Measurements from ENCODE around the gene TPST2. TPM values are rescaled to one million over a fixed set of nuclear protein-coding genes. Genes with fewer than 3 reads are reported as not detected.

TPST2 gene
- total RNA-seq, 1 donor from 2014 or later = 22.5 TPM

DNA sequence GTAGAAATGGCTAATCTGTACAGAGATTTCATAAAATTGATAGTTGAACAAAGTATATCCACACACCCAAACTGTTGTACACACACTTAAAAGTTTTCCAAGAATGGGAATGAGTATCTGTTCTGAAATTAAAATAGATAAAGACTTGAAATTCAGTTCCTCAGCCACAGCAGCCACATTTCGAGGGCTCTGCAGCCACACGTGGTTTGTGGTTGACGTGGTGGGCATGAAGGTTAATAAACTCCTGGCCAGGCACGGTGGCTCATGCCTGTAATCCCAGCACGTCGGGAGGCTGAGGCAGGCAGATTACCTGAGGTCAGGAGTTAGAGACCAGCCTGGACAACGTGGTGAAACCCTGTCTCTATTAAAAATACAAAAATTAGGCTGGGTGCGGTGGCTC lies 24.0 kb downstream of the TPST2 start:
- H3K4me3 ChIP-seq (ENCODE audit: low read depth, low read length) = no peak overlapping the region
- DNase-seq (ENCODE audit: low read depth) = no peak
- TF ChIP-seq, protein P1, sequence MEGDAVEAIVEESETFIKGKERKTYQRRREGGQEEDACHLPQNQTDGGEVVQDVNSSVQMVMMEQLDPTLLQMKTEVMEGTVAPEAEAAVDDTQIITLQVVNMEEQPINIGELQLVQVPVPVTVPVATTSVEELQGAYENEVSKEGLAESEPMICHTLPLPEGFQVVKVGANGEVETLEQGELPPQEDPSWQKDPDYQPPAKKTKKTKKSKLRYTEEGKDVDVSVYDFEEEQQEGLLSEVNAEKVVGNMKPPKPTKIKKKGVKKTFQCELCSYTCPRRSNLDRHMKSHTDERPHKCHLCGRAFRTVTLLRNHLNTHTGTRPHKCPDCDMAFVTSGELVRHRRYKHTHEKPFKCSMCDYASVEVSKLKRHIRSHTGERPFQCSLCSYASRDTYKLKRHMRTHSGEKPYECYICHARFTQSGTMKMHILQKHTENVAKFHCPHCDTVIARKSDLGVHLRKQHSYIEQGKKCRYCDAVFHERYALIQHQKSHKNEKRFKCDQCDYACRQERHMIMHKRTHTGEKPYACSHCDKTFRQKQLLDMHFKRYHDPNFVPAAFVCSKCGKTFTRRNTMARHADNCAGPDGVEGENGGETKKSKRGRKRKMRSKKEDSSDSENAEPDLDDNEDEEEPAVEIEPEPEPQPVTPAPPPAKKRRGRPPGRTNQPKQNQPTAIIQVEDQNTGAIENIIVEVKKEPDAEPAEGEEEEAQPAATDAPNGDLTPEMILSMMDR (conservative IDR thresholded peaks at IDR 0.05; ENCODE audit: low read depth, low read length) = no peak

DNA sequence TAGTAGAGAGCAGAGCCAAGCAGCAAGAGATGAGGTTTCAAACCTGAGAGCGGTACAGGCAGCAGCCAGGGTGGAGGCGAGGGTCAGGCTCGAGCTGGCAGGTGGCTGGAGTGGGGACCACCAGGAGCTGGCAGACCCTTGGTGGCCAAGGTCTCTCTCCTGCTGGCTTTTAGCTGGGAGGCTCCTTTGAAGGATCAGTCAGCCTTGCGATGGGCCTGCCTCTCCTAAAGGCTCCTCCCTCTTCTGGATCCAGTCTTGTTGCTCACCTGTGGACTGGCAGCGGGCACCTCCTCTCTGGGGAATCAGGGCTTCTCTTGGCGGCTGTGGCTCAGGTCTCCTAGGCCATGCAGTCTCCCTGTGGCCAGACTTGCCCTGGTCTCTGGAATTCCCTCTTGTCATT lies 24.8 kb downstream of the TPST2 start:
- no peak for DNase-seq (ENCODE audit: low read depth)
- no peak overlapping the region for H3K4me3 ChIP-seq (ENCODE audit: low read depth, low read length)
- TF ChIP-seq, protein P1 (conservative IDR thresholded peaks at IDR 0.05; ENCODE audit: low read depth, low read length) = no peak

DNA sequence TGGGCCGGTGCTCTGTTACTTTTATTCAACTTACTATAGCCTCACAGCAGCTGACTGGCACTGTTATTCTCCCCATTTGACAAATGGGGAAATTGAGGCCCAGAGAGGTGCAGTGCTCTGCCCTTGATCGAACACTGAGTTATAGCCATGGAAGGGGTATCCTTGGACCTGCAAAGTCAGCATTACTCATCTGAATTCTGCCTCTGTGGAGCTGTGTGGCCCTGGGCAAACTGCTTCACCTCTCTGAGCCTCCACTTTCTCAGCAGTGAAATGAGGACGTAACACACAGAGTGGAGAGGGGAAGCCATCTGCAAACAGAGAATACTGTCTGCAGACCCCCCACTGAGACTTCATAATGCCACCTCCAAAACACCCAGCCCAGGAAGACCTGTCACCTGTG lies 25.3 kb downstream of the TPST2 start:
- no peak for DNase-seq (ENCODE audit: low read depth)
- TF ChIP-seq, protein P1 (conservative IDR thresholded peaks at IDR 0.05; ENCODE audit: low read depth, low read length) = no peak
- no peak overlapping the region for H3K4me3 ChIP-seq (ENCODE audit: low read depth, low read length)

DNA sequence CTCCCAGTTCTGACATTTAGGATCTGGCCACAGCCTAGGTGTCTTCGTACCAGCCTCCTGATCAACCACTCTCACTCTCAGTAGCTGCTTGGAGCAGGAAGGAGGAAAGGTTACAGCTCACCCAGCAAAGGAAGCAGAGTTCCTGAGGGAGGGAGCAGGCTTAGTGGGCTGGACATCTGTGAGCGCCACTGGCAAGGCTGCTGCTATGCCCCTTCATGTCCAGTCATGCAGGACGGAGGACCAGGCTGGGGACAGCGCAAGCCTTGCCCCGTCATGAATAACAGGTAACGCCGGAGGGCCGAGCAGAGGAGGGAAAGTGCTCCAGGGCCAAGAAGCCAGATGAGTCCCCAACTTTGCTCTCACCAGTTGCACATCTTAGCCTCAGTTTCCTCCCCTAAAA lies 25.8 kb downstream of the TPST2 start:
- H3K4me3 ChIP-seq (ENCODE audit: low read depth, low read length) = no peak overlapping the region
- no peak for DNase-seq (ENCODE audit: low read depth)
- TF ChIP-seq, protein P1 (conservative IDR thresholded peaks at IDR 0.05; ENCODE audit: low read depth, low read length) = no peak

DNA sequence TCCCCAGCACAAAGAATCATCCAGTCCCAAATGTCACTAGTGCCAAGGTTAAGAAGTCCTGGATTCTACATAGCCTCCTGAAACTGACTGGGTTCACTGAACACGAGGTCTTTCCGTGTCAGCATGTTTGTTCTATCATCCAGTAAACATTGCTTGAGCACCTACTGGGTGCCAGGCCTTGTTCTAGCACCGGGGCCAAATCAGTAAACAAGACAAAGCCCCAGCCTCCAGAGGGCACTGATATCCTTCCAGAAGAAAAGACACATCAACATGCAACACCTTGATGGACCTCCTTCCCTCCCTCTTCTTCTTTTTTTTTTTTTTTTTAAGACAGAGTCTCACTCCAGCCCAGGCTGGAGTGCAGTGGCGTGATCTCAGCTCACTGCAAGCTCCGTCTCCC lies 26.9 kb downstream of the TPST2 start:
- no peak for DNase-seq (ENCODE audit: low read depth)
- TF ChIP-seq, protein P1 (conservative IDR thresholded peaks at IDR 0.05; ENCODE audit: low read depth, low read length) = peak; percentile 34
- H3K4me3 ChIP-seq (ENCODE audit: low read depth, low read length) = no peak overlapping the region

DNA sequence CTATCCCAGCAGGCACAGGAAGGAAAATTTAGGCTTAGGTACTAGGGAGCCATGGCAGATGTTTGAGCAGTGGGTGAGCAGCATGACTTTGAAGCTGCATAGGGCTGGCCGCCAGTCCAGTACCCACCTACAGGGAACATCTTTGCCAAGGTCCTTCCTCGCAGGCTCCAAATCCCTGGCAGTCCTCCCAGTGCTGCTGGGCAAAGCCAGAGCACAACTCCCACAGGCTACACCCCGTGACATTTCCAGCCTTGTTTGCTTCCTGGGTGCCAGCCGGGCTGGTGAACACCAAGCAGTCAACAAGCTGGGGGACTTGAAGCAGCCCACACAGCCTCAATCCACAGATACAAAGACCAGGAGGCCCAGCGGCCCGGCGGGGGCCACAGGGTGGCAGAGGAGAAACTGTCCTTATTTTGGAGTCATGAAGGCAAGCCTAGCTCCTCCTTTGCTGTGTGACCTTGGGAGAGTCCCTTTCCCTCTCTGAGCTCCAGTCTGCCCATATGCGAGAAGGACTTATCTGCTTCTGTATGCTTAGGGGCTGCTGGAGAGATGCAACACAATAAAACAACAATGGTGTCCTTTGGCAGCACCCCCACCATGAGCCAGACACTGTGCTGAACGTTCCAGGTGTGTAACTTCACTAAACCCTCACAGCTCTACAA lies 28.0 kb downstream of the TPST2 start:
- no peak for DNase-seq (ENCODE audit: low read depth)
- H3K4me3 ChIP-seq (ENCODE audit: low read depth, low read length) = no peak overlapping the region
- TF ChIP-seq, protein P1 (conservative IDR thresholded peaks at IDR 0.05; ENCODE audit: low read depth, low read length) = no peak

DNA sequence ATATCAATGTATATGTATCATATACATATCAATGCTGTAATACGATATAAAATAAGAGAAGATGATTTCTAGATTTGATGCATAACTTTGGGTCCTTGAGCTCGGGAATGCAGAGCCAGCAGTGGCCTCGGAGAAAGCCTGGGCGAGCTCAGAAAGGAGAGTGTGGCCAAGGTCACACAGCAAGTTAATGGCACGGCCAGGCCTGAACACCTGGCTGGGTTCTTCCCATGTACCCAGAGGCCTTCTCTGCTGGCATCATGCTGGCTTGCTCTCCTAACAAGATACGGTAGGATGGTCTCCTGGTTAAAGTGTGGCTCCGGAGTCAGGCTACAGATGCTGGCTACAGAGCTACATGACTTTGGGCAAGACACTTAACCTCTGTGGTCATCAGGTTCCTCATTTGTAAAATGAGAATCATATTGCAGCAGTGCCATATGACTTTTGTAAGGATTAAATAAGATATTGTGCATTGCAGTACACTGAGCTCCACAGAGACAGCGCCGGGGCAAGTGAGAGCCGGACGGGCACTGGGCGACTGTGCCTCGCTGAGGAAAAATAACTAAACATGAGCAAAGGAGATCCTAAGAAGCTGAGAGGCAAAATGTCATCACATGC lies 29.9 kb downstream of the TPST2 start:
- no peak overlapping the region for H3K4me3 ChIP-seq (ENCODE audit: low read depth, low read length)
- DNase-seq (ENCODE audit: low read depth) = no peak
- TF ChIP-seq, protein P1 (conservative IDR thresholded peaks at IDR 0.05; ENCODE audit: low read depth, low read length) = no peak
